HG02588 (cell line): ENCODE results near the gene DCAF7.

Experiments
- ATAC-seq: cut with Tn5 transposase; IDR thresholded peaks from one replicate; pipeline ENCODE4 v1.9.1; 2021; ENCODE audit warnings: mild to moderate bottlenecking, moderate library complexity; ENCODE audit not compliant: unreplicated experiment

The DCAF7 gene

GRCh38 chr17:63524051-63524450 is 26.2 kb upstream of the DCAF7 start:
- ATAC-seq: no peak

DNA sequence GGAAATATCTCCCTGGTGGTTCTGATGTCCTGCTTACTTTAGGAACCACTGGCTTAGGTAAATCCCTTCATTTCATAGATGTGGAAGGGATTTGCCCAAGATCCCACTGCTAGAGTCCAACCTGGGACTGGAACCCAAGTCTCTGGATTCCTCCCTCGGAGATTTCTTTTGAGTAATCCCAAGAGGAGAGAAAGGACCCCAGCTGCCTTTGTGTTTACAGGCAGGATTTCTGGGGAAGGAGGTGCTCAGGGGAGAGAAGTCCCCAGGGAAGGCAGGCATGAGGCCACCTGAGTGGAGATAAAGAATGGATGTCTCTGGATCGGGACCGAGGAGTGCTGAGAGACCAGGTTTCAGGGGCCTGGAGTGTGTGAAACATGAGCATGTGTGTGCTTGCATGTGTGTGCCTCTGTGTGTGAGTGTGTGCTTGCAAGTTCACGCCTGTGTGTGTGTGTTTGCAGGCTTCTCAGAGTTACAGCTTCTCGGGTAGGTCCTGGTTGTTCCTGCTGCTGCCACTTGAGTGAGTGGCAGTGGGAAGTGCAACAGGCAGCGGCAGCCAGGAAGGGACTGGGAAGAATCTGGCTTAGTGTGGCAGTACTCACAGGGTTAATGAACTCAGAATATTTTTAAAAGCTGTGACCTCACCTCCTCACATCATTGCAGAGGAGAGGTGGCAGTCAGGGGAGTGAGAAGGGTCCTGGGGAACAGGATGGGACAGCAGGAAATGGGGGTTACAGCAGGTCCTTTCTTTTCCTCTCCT is 24.9 kb upstream of the DCAF7 start:
- ATAC-seq: no peak

- no peak for ATAC-seq
Observed at GRCh38 chr17:63526861-63527260, 23.4 kb upstream of the DCAF7 start.

- ATAC-seq: no peak
Observed at GRCh38 chr17:63528183-63528582, 22.1 kb upstream of the DCAF7 start.

DNA sequence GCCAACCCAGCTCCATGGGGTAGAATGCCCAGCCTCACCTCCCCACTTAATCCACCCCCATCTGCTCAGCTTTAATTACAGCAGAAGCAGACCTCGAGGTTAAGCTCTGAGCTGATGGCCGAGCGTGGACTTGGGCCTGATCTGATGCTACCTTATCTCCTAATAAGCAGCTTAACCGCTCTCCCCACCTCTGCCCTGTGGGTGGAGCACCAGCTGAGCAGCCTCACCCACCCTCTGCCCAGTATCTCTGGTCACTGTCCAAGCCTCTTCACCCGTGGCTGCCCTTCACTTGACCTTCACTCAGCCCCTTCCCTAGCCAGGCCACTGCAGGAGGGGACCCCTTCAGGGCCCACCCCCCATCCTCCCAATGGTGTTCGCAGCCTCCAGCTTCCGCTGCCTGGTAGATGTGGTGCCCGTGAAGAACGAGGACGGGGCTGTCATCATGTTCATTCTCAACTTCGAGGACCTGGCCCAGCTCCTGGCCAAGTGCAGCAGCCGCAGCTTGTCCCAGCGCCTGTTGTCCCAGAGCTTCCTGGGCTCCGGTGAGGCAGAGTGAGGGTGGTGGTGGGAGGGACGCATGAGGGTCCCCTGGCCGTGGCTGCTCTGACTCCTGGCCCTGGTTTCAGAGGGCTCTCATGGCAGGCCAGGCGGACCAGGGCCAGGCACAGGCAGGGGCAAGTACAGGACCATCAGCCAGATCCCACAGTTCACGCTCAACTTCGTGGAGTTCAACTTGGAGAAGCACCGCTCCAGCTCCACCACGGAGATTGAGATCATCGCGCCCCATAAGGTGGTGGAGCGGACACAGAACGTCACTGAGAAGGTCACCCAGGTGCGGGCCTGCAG is 20.3 kb upstream of the DCAF7 start:
- ATAC-seq: no peak

GRCh38 chr17:63530557-63531021 is 19.7 kb upstream of the DCAF7 start:
- ATAC-seq: no peak

- ATAC-seq: no peak
Observed at GRCh38 chr17:63531022-63531965, 19.0 kb upstream of the DCAF7 start.

DNA sequence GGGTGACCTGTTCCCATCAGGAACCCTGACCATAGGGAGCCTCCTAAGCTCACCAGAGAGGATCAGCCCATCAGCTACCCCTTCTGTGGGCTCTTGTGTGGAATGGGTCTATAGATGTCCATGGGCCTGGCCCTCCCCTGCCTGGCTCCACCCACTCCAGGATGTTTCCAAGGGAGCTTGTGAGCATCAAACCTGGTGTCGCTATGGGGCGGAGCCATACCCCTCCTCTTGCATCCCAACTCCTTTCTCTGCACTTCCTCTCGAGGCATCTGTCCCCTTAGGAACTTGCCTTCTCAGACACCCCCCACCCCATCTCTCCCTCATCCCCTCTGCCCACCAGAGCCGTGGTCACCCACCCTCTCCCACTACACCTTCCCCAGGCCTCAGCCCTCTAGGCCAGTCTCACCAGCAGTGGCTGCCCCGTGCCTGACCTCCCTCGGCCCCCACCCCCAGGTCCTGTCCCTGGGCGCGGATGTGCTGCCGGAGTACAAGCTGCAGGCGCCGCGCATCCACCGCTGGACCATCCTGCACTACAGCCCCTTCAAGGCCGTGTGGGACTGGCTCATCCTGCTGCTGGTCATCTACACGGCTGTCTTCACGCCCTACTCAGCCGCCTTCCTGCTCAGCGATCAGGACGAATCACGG is 16.7 kb upstream of the DCAF7 start:
- no peak for ATAC-seq

DNA sequence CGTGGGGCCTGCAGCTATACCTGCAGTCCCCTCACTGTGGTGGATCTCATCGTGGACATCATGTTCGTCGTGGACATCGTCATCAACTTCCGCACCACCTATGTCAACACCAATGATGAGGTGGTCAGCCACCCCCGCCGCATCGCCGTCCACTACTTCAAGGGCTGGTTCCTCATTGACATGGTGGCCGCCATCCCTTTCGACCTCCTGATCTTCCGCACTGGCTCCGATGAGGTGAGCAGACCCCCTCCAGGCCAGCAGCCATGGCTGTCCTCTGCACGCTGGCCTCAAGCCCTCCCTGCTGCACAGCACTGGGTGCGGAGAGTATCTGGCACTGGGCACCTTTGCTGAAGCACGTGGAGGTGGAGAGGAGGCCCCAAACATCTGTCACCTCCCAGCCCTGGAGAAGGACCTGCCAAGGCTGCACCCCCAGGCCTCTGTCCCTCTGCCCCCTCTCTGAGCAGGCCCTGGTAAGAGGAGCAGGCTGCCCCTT is 16.2 kb upstream of the DCAF7 start:
- ATAC-seq: no peak

DNA sequence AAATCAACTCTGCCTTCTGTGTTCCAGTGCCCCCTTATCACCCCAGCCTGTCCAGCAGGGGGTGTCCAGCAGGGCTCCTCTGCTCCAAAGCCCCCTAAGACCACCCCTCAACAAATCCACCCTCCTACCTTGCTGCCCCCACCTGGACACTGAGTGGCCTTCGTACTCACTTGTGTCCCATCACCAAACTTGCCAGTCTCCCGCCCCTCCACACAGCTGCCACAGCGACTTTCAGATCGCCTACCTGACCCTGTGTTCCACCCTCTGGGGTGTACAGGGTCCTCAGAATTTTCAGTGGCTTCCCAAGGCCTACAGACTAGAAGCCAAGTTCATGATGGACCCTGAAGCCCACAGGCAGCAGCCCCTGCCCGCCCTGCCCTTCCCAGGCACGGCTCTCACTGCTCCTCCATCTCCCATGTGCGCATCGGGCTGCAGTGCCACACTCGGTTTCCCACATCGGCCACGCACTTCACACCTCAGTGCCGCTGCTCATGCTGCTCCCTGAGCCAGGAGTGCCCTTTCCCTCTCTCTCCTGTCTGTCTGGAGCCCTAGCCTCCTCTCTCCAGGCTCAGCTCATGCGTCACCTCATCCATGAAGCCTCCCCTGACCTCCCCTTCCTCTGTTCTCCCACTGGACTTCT is 15.3 kb upstream of the DCAF7 start:
- no peak for ATAC-seq

GRCh38 chr17:63535640-63536039 is 14.6 kb upstream of the DCAF7 start:
- no peak for ATAC-seq

DNA sequence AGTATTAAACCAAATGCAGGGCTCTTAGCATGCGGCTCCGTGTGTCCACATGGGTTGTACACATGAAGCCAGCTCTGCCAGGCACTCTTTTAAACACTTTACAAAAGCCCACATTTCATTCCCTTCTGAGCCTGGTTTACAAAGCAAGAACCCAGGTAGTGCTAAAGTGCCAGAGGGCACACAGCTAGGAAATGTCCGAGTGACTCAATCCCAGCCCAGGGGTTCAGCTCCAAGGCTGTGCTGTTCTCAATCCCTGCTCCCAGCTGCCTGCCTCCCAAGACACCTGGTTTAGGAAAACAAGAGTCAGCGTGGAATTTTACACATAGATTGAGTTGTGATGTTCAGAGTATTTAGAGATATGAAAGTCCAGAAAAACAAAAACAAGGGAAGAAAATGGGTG is 13.3 kb upstream of the DCAF7 start:
- ATAC-seq: no peak

GRCh38 chr17:63537991-63538692 is 12.1 kb upstream of the DCAF7 start:
- no peak for ATAC-seq

DNA sequence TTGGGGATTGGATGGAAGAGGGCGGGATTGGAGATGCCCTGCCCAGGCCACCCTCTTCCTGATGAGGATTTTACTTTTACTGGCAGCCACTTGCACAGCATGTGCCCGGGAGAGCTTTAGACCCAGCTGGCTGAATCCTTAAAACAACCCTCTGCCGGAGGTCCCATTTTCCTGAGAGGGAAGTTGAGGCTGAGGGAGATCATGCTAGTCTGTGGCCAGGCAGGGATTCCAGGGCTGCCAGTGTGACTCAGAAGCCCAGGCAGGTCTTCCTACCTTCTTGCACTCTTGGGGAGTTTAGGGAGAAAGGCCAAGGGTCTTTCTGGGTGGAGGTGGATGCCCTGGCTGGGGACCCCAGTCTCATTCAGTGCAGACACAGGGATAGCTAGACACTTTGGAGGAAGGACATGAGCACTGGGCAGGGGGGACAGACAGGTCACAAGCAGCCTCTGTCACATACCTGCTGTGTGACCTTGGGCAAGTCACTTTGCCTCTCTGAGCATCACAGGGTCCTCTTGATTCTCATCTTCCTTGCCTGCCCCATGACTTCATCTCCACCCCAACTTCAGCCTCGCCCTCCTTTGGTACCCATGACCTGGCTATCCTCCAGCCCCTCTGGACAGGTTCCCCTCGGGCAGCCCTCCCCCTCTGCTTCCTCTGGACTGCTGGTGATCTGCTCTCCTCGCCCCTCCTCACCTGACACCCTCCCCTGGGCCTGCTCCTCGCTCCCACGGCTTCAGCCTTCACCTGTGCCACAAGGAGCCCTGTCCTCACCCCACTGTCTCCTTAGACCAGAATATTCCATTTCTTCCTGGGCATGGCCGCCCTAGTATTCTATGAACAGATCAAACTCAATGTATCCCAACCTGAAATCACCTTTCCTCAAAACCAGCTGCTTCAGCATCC is 11.3 kb upstream of the DCAF7 start:
- no peak for ATAC-seq

DNA sequence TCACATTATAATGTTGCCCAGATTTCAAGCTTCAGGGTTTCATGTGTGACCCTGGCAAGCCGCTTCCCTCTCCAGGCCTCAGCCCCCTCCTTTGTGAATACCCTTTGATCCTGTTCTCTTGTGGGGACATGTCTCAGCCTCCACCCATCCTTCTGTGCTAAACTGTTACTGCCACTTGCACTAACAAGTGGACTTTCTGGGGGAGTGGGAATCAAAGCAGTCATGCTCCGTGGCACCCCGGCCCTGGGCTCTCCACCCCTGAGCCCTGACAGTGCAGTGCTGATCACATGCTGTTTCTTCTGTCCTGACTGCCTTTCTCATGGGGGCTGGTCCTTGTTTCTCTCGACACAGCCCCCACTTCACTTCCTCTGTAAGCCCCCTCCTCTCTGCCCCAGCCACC is 9.7 kb upstream of the DCAF7 start:
- no peak for ATAC-seq

DNA sequence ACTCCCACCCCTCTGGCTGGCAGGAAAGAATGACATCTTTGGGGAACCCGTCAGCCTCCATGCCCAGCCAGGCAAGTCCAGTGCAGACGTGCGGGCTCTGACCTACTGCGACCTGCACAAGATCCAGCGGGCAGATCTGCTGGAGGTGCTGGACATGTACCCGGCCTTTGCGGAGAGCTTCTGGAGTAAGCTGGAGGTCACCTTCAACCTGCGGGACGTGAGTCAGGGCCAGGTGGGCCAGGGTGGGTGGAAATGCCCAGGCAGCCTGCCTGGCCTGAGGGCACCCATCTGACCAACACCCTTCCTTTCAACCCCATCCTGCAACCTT is 8.1 kb upstream of the DCAF7 start:
- ATAC-seq: no peak

GRCh38 chr17:63542942-63543821 is 7.1 kb upstream of the DCAF7 start:
- ATAC-seq: no peak
